ENCODE results near the gene VEGFA.
A peak's percentile ranks its signal among the peaks of the same experiment; 100 is the strongest.

VEGFA gene

DNA sequence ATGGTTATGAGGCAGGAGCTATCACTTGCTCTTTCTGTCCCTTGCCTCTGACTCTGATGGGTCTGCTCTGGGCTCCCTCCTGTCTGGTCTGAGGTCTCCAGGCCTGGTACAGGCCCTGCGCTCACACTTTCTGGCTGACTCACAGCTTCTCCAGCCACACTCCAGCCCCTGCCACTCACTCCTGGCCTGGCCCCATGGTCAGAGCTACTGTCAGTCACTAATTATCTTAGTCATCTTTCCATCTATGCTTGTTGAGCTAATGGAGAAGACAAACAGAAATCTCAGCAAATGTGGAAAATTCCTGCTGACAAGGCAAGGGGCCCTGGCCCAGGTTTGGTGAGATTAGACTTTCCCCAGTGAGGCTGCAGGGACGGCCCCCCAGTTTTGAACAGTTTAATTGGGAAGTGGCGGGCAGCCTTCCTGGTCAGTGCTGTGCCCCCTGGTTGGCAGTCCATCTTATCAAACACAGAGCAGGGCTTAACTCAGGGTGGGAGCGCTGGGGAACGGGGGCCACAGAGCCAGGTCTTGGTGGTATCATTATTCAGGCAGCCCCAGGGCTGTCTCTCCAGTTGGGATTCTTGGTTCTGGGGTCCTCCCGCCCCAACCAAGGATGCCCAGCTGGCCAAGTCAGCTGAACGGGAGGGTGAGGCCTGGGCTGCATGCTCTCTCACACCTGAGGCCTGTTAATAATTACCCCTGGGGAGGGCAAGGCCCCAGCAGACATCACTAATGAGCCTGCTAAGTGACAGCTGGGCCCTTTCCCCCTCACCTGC, 63.4 kb downstream of the VEGFA start:
- peak in 1 of 10 donors; percentile 59 for DNase-seq
- intact Hi-C loops (cut with DNase I), result no loop called here

DNA sequence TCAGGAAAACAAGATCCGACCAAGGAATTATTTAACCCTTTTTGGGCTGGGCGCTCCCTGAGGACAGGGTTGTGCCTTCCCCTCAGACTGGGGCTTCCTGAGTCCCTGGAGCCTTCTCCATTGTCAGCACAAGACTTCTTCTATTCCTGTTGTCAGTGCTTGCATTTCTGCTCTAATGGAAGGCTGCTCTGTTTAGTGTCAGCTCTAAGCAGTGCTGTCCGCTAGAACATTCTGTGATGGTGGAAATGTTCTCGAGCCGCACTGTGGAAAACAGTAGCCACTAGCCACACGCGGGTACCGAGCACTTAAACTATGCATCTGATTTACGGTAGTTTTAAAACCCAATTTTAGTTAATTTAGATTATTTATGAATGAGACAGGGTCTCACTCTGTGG, 64.0 kb downstream of the VEGFA start:
- no peak for DNase-seq
- intact Hi-C loops (cut with DNase I), result no loop called here

DNA sequence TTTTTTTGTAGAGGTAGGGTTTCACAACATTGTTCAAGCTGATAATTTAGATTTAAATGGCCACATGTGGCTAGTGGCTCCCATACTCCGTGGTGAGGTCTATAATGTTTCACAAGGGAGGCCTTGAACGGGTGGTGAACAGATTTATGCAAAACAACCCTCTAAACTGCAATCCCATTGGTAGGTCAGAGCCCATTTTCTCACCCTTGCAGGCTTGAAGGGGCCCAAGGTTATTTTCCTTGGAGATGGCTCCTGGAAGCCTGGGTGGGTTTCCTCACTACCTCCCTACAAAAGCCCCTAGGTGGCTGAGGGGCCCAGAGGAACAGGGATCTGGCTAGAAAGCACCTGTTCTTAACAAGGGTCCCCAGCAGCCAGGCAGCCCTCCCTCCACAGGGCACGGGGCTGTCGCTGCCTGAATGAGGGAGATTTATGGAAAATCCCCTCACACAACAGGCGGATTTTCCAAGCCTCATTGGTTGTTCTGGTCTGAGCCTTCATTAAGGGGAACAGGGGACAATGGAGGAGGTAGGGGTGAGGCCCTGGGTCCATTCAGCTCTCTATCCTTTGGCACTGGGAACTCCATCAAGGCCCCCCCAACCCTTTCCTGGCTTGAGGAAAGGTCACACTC, 64.6 kb downstream of the VEGFA start:
- intact Hi-C loops (cut with DNase I), result no loop called here
- DNase-seq, result peak in 1 of 10 donors; percentile 61

DNA sequence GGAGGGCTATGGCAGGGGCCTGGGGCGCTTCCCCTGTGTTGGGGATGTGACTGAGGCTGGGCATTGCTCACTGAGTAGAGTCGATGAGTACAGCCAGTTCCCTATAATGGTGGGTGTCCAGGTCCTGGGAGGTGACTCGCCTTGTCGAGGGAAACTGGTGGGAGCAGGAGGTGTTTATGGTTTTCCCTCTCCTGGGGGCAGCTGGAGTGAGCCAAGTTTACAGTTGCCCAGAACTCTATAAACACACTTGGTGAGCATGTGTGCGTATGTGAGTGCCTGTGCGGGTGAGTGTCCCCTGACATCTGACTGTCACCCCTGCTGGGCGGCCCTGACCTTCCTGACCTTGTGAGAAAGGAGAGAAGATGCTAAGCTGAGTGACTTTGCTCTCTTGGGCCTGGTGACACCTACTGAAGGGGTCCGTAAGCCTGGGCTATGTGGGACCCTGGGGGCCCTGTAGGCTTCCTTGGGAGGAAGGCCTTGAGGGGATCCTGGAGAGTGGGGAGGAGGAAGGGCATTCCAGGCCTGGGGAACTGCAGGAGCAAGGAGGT, 65.9 kb downstream of the VEGFA start:
- peak in 1 of 10 donors; percentile 56 for DNase-seq
- intact Hi-C loops (cut with DNase I), result no loop called here
